Left renal cortex interstitium (tissue), 4 donors: ENCODE measurements around the gene ZNF222. TPM values are rescaled to one million over a fixed set of nuclear protein-coding genes. Genes with fewer than 3 reads are reported as not detected.

Experiments used
- DNase-seq, 4 donors: peaks; one replicate each; pipeline ENCODE4 v3.0.0-alpha.2; 2013; ENCODE audit warnings: low read depth in 4 of 4, low spot score in 2 of 4, missing footprints in 1 of 4
- polyA plus RNA-seq, 4 donors: library from polyadenylated mRNA; unstranded; fragments of 120-200 nt; gene quantifications; one replicate each; pipeline ENCODE4 v1.2.1, GENCODE V29; 2013; ENCODE audit not compliant: insufficient read length in 4 of 4

The ZNF222 gene
- polyA plus RNA-seq, result 1 to 10 TPM; 7.4 to 9.9 (median 8.8) TPM

DNA sequence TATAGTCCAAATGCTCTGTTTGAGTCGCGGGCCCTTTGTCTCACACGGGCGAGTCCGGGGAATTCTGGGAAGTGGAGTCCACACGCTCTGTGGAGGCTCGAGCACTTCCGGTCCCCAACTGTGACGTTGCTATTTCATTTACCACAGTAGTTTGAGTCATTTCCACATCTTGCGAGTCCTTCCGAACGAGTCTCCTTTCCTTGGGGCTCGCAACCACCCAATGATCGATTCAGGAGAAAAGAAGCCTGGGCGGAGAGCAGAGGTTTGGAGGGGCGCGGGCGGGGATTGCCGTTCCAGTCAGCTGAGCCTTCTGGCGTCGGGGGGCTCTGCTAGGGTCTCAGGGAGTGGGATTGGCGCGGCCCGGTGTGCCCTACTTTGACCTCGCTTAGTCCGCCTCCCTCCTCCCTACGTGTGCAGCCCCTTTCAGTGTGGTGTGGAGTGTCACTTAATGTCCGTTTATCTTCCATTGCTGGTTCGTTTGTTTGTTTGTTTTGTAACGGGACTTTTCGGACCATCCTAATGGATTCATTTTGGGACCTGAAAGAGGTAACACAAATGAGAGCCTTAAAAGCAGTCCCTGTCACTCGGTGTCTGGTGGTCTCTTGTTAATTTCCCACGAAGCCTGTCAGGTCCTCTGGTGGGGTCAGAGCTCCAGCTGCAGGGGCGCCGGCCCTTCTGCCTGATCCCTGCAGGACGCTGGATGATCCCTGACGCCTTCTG, at the start of gene ZNF222:
ZNF222 (plus strand) TSS at position 163 of the 720 bp plus-strand sequence; CDS start at position 221, 58 bp downstream.
- DNase-seq, result peak in 3 of 4 donors; percentile 68 to 90 (median 76)

DNA sequence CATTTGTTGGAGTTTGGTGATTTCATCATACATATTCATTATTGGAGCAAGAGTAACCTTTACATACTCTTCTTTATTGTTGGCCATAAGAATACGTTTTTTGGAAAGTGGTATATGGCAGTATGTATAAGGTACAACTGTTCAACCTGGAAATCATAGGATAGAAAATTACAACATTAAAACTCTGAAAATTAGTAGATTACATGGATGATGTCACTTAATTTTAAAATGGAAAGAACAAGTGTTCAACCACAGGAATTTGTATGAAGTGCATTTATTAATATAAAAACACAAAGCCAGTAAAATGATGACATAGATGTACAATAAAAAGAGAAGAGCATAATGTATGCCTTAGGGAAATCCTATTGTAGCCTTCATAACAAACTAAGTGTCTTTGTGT, 48.4 kb upstream of the ZNF222 start:
- DNase-seq, result no peak

GRCh38 chr19:43983544-43983911, 41.7 kb upstream of the ZNF222 start:
- DNase-seq, result no peak

- peak; percentile 88 to 95 (median 92) for DNase-seq
Observed at GRCh38 chr19:43983912-43984686, 41.1 kb upstream of the ZNF222 start, which contains the start of gene ZNF155. TSS of gene ZNF155 (plus strand) at chr19:43984188. CDS start at chr19:43988544, 4,356 bp downstream.

GRCh38 chr19:43984687-43985000, 40.5 kb upstream of the ZNF222 start:
- DNase-seq, result no peak

- DNase-seq, result no peak
Observed at GRCh38 chr19:43997631-43998290, 27.4 kb upstream of the ZNF222 start.

- no peak for DNase-seq
Observed at GRCh38 chr19:44002212-44002565, 23.0 kb upstream of the ZNF222 start.

DNA sequence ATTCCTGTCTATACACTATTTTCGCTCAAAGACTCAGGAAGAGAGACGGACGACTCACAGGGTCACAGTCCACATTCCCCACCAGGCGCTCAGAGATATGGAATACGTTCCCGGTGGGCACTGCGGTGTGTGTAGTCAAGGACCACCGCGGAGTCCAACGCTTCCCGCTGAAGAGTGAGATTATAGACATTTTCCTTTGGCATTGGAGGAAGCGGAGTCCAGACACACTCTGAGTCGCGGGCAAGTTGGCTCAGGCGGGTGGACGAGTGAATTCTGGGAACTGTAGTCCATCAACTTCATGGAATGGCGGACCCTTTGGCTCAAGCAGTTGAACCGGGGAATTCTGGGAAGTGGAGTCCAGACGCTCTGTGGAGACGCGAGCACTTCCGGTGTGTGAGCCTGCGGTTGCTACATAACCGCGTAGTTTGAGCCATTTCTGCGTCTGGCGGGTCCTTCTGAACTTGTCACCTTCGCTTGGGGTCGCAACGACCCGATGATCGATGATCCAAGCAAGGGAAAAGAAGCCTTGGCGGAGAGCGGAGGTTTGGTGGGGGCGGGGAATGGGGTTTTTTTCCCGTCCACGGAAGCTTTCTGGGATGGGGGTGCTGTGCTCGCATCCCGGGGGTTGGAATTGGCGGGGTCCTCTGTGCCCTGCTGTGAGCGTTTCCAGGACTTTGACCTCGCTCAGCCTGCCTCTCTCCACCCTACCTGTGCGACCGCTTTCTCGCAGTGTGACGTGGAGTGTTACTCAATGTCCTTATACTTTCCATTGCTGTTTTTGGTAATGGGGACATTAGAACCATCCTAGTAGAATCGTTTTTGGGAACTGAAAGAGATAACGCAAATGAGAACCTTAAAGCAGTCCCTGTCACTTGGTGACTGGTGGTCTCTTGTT, 22.4 kb upstream of the ZNF222 start, which contains the start of gene ZNF230:
ZNF230 (plus strand) TSS at position 392 of the 895 bp plus-strand sequence. CDS start 4,122 bp downstream, outside the sequence.
- peak; percentile 82 to 98 (median 89) for DNase-seq

- no peak for DNase-seq
Observed at GRCh38 chr19:44003461-44004009, 21.6 kb upstream of the ZNF222 start.

- DNase-seq, result no peak
Observed at GRCh38 chr19:44005973-44006372, 19.2 kb upstream of the ZNF222 start.

DNA sequence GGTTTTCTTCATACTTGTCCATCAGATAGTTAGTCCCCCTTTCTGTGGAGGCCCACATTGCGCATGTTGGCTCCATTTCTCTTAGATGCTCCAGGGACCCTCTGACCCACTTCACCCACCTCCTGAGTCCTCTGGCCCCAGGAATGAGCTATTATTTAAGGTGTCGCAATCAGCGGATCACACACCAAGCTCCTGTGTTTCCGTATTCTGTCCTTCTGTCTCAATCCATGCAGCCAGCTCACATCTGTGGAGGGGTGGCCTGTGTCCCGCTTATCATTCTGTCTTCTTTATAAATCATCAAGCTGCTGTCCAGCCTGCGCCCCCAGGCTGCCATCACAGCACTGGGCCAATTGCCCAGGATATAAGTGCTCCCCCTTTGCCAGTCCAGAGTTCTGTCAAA, 17.7 kb upstream of the ZNF222 start:
- no peak for DNase-seq

GRCh38 chr19:44010468-44010867, 14.7 kb upstream of the ZNF222 start:
- no peak for DNase-seq

DNA sequence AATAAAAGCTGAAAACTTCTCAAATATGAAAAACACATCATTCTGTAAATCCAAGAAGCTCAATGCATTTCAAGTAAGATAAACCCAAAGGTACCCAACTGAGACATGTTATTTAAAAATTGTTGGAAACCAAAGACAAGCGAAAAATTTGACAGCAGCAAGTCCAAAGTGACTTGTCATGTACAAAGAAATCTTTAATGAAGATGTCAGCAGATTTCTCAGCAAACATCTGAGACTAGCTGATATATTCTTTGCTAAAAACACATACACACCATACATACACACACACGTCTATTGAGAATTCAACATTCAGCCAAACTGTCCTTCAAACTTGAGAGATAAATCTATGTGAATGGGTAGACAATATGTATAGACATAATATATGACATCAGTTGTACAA, 5.7 kb upstream of the ZNF222 start:
- no peak for DNase-seq

DNA sequence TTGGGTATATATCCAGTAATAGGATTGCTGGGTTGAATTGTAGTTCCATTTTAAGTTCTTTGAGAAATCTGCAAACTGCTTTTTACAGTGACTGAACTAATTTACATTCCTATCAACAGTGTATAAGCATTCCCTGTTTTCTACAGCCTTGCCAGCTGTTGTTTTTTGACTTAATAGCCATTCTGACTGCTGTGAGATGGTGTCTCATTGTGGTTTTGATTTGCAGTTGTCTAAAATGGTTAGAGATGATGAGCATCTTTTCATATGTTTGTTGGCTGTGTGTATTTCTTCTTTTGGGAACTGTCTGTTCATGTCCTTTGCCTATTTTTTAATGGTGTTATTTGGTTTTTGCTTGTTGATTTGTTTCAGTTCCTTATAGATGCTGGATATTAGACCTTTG, 4.0 kb upstream of the ZNF222 start:
- no peak for DNase-seq

GRCh38 chr19:44024900-44025216, 321 bp upstream of the ZNF222 start:
- no peak for DNase-seq

- DNase-seq, result no peak
Observed at GRCh38 chr19:44026622-44027021, 1.4 kb downstream of the ZNF222 start.

DNA sequence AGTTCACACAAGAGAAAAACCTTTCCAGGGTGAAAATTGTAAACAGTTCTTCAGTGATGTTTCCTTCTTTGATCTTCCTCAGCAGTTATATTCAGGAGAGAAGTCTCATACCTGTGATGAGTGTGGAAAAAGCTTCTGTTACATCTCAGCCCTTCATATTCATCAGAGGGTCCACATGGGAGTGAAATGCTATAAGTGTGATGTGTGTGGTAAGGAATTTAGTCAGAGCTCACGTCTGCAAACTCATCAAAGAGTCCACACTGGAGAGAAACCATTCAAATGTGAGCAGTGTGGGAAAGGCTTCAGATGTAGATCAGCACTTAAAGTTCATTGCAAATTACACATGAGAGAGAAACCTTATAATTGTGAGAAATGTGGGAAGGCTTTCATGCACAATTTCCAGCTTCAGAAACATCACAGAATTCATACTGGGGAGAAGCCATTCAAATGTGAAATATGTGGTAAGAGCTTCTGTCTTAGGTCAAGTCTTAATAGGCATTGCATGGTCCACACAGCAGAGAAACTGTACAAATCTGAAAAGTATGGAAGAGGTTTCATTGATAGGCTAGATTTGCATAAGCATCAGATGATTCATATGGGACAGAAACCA, 6.9 kb downstream of the ZNF222 start:
- no peak for DNase-seq

GRCh38 chr19:44042147-44042546, 17.0 kb downstream of the ZNF222 start:
- DNase-seq, result no peak

GRCh38 chr19:44050740-44051649, 25.8 kb downstream of the ZNF222 start:
- DNase-seq, result peak in 1 of 4 donors; percentile 1
